PC-3 (cell line): ENCODE measurements around the gene CYP27C1.

Source experiments
- EZH2phosphoT487 ChIP-seq: fragments of 300-600 bp; sonication (generic); IDR thresholded peaks from 2 replicates; pipeline ENCODE4 v1.6.1; 2018; ENCODE audit warnings: mild to moderate bottlenecking, antibody characterized with exemption, low read length, borderline replicate concordance
- TF ChIP-seq, protein P1 (sequence below): fragments of 300-600 bp; sonication (generic); conservative IDR thresholded peaks from 2 replicates; pipeline ENCODE4 v1.5.1; 2017; ENCODE audit warnings: antibody characterized with exemption, low read depth, mild to moderate bottlenecking, low read length

DNA sequence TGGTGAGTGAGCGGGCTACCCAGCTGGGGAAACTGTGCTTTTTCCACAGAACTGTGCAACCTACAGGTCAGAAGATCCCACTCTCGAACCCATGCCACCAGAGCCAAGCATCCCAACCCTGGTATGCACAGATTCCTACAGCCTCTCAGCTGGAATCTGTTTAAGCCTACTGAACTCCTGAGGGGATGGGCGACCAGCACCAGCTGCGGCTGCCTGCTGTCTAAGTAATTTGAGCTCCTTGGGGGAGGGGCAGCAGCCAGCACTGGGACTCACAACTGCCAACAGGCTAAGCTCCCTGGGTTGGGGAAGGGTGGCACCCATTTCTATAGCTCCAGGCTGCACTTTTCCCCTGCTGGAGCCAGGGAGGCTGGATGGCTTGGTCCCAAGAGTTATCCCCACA lies 11.8 kb downstream of the CYP27C1 start:
- TF ChIP-seq, protein P1, sequence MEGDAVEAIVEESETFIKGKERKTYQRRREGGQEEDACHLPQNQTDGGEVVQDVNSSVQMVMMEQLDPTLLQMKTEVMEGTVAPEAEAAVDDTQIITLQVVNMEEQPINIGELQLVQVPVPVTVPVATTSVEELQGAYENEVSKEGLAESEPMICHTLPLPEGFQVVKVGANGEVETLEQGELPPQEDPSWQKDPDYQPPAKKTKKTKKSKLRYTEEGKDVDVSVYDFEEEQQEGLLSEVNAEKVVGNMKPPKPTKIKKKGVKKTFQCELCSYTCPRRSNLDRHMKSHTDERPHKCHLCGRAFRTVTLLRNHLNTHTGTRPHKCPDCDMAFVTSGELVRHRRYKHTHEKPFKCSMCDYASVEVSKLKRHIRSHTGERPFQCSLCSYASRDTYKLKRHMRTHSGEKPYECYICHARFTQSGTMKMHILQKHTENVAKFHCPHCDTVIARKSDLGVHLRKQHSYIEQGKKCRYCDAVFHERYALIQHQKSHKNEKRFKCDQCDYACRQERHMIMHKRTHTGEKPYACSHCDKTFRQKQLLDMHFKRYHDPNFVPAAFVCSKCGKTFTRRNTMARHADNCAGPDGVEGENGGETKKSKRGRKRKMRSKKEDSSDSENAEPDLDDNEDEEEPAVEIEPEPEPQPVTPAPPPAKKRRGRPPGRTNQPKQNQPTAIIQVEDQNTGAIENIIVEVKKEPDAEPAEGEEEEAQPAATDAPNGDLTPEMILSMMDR: no peak
- no peak for TF ChIP-seq EZH2phosphoT487
